Measurements from ENCODE around the gene LYPD6B.

GRCh38 chr2:149021271-149021719 is 17.2 kb upstream of the LYPD6B start:
- TF ChIP-seq CTCF (IDR thresholded peaks at IDR 0.05; ENCODE audit: insufficient read depth, low read length, poor library complexity, severe bottlenecking): no peak
- no peak for TF ChIP-seq EZH2phosphoT487 (conservative IDR thresholded peaks at IDR 0.05; ENCODE audit: low read length)
